ENCODE measurements around the gene MEPE. TPM values are rescaled to one million over a fixed set of nuclear protein-coding genes. Genes with fewer than 3 reads are reported as not detected.

Gene MEPE
- total and polyA plus RNA-seq, 10 of the 15 experiments (the other 5 are each of a cell fraction or from before 2014, with no cell fraction given), result not detected

- TF ChIP-seq ATF3 (IDR thresholded peaks at IDR 0.05; ENCODE audit: borderline replicate concordance, extremely low read depth, low read depth, low read length), result no peak
- no peak for TF ChIP-seq BCL11A (IDR thresholded peaks at IDR 0.05; ENCODE audit: low read depth, low read length)
- TF ChIP-seq MYC (IDR thresholded peaks at IDR 0.05; ENCODE audit: insufficient read depth, insufficient read length, insufficient replicate concordance, low read length, severe bottlenecking), result no peak
Observed at GRCh38 chr4:87863486-87863885, 30.7 kb downstream of the MEPE start (continued).

GRCh38 chr4:87864321-87864720 lies 31.6 kb downstream of the MEPE start:
- DNase-seq (ENCODE audit: low read depth, low spot score) (no peak), FAIRE-seq (no peak), ATAC-seq (no peak)
- TF ChIP-seq MLLT1 (IDR thresholded peaks at IDR 0.05), result no peak
- no peak for TF ChIP-seq CHD2 (IDR thresholded peaks at IDR 0.05; ENCODE audit: borderline replicate concordance, low read depth, low read length)
- TF ChIP-seq BACH1 (IDR thresholded peaks at IDR 0.05; ENCODE audit: borderline replicate concordance), result no peak
- 65% methylated on average over 2 of the region's 2 CpGs for WGBS (ENCODE audit: insufficient coverage, insufficient replicate concordance, low lambda C conversion rate, missing lambda C conversion rate)
- BruUV-seq (replicated peaks), result no TSS peak
- intact Hi-C loops (cut with micrococcal nuclease; ENCODE audit: unreplicated experiment), result no loop called here
- SMC1A ChIA-PET (ENCODE audit: uncharacterized antibody, unreplicated experiment), result no interaction called here
- Histone ChIP-seq H3K4me3 (no peak overlapping the region), H3K9ac (ENCODE audit: control insufficient read depth, insufficient read depth, low read length) (no peak overlapping the region), H3K79me2 (ENCODE audit: control insufficient read depth, insufficient read depth, low read length) (no peaks in the 10 kb centered on the region), H3K27ac (ENCODE audit: control insufficient read depth, insufficient read depth) (no peak overlapping the region), H3K4me2 (ENCODE audit: control insufficient read depth, insufficient read depth) (no peak overlapping the region), H3K36me3 (ENCODE audit: control insufficient read depth in 2 of 2, insufficient read depth in 2 of 2, low read length in 1 of 2) (no peaks in the 10 kb centered on the region), H3K9me3 (replicated peaks; ENCODE audit: control insufficient read depth, insufficient read depth, low read length) (no peaks in the 10 kb centered on the region), H3K27me3 (replicated peaks in 1 of 2; ENCODE audit: control insufficient read depth in 2 of 2, insufficient read depth in 2 of 2, low read length in 1 of 2) (no peaks in the 10 kb centered on the region), H4K20me1 (ENCODE audit: control insufficient read depth, insufficient read depth) (no peaks in the 10 kb centered on the region), H3K4me1 (ENCODE audit: control insufficient read depth, insufficient read depth, low read length) (no peaks in the 10 kb centered on the region), H2AFZ (ENCODE audit: control insufficient read depth, low read depth, low read length) (no peak overlapping the region)
- POLR2A ChIA-PET, result no interaction called here
- CTCF ChIA-PET, result interaction anchor here (1.4 kb wide), 1 partner anchor 15 kb away, joined by 4 read pairs; no protein-coding TSS in a partner anchor
- in situ Hi-C loops (cut with MboI), result no loop called here
- RAD21 ChIA-PET (ENCODE audit: unreplicated experiment), result no interaction called here
